Measurements from ENCODE around the gene ZFX. TPM values are rescaled to one million over a fixed set of nuclear protein-coding genes. Genes with fewer than 3 reads are reported as not detected.

Gene ZFX
- total and polyA plus RNA-seq, 2 of the 8 experiments (the other 6 are each of a cell fraction or from before 2014, with no cell fraction given) = 2.8 to 22.0 TPM

GRCh38 chrX:24216827-24217226 is 67.3 kb downstream of the ZFX start (continued):
- TF ChIP-seq CHD7 (IDR thresholded peaks at IDR 0.05; ENCODE audit: insufficient replicate concordance, low read length) = no peak
- no peak for TF ChIP-seq JUN (IDR thresholded peaks at IDR 0.05; ENCODE audit: low read depth, low read length)
- TF ChIP-seq HDAC2 (IDR thresholded peaks at IDR 0.05; ENCODE audit: borderline replicate concordance in 1 of 2, low read depth in 2 of 2, low read length in 2 of 2) = no peak
- no peak for TF ChIP-seq POLR2AphosphoS5 (IDR thresholded peaks at IDR 0.05; ENCODE audit: low read depth, low read length)
- no peak for TF ChIP-seq SP1 (IDR thresholded peaks at IDR 0.05; ENCODE audit: low read depth, low read length)
- TF ChIP-seq CREB1 (IDR thresholded peaks at IDR 0.05) = no peak
- TF ChIP-seq EGR1 (IDR thresholded peaks at IDR 0.05; ENCODE audit: borderline replicate concordance, low read depth, low read length) = no peak
- TF ChIP-seq POU5F1 (IDR thresholded peaks at IDR 0.05; ENCODE audit: low read depth, low read length) = no peak

Measured in H1 (cell line).